CD4-positive, alpha-beta T cell treated with Interleukin-1 beta for 1 hour (primary cell): ENCODE results near the gene TCF23.
"Not testable (repeated sequence)": the region's sequence is repeated elsewhere in the genome, so short reads cannot be mapped to it uniquely, and the experiment has no call there.

ENCODE experiments used
- DNase-seq, 2 donors: peaks; one replicate each; pipeline ENCODE4 v3.0.0-alpha.2; 2020 to 2022

Gene TCF23

GRCh38 chr2:27191070-27191829, 42.4 kb downstream of the TCF23 start:
- peak; percentile 49 to 66 for DNase-seq

- no peak for DNase-seq
These were observed 45.9 kb downstream of the TCF23 start for GRCh38 chr2:27194538-27195354.

DNA sequence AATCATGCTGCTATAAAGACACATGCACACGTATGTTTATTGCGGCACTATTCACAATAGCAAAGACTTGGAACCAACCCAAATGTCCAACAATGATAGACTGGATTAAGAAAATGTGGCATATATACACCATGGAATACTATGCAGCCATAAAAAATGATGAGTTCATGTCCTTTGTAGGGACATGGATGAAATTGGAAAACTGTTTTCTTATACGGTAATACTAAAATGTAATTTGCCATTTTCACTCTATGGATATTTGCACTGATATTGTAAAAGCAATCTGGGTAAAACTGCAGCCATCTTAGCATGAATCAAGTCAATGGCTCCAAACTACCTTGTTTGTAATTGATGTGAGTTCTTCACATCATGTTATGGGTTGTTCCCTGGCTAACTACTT, 47.0 kb downstream of the TCF23 start:
- DNase-seq = not testable (repeated sequence)

DNA sequence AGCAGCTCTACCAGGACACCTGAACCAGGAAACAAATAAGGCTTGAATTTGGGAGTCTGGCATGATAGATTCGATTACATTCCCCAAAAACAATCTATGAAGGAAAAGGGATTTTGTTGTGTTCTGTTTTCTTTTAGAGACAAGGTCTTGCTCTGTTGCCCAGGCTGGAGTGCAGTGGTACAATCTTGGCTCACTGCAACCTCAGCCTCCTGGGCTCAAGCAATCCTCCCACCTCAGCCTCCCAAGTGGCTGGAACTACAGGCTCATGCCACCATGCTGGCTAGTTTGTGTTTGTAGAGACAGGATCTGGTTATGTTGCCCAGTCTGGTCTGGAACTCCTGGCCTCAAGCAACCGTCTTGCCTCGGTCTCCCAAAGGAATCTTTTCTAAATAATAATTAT, 49.3 kb downstream of the TCF23 start:
- not testable (repeated sequence) for DNase-seq

- DNase-seq = no peak
These were observed 49.8 kb downstream of the TCF23 start for GRCh38 chr2:27198627-27199026.

DNA sequence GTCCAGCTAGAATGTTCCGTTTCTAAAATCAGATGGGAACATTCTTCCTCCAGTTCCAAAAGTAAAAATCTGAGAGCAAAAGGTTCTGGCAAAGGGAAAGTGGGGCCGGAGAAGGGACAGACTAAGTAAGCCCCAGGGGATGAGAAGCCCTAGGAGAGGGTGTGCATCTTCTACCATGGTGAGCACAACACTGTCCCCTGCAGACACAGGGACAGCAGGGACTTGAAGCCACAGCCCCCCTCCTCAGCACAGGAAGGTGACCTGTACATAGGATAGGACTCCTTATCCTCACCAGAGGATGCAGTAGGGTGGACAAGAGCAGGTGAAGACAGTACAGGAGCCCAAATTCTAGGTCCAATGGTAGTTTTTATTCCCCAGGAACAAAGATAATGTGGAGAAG, 50.4 kb downstream of the TCF23 start:
- no peak for DNase-seq

GRCh38 chr2:27201675-27202074, 52.9 kb downstream of the TCF23 start:
- DNase-seq = no peak

DNA sequence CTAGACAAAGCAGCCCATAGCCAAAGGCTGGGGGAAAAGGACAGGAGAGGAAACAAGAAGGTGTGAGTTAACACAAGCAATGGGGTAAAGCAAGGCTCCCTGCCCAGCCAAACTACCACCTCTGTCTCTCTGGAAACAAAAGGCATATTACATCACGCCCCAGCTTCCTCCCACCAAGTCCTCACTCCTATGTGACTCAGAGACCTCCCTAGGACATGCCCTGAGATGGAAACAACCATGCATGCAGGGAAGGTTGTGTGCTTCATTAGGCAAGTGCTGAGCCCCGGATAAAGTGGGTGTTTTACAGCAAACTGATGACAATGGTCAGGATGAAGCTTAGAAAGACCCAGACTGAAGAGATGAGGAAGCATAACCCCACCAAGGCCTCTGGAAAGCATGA, 54.0 kb downstream of the TCF23 start:
- no peak for DNase-seq

DNA sequence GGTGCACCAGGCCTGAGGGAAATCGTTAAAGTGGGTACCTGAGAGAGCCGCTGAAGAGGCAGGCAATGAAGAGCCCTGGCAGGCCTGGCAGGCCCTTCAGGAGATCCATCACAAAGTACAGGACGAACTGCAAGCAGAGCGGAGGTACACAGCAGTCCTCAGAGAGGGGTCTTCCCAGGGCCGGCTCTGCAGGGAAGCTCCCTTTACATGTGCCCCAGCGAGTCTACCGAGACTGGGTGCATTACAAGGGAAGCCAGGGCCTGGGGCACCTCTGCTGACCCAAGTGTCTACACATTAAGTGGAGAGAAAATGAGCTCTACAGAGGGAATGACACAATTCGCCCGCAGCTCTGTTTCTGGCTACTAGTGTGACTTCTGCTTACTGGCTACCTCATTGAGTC, 54.9 kb downstream of the TCF23 start:
- no peak for DNase-seq

DNA sequence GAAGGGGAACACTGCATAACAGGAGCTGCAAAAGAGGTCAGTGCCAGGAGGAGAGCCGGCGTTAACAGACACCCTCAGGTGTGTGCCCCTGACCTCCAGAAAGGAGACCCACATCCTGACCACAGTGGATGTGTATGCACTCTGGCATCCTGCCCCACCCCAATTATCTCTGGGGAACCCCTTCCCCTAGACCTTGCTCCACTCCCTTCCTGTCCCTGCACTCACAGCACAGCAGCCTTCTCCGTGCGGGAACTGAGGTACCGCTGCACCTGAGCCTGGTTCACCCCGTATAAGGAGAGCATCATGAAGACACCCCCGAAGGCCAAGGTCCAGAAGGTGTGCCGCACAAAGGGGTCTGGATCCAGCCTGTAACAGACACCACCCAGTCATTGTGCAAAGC, 55.8 kb downstream of the TCF23 start:
- DNase-seq = no peak

DNA sequence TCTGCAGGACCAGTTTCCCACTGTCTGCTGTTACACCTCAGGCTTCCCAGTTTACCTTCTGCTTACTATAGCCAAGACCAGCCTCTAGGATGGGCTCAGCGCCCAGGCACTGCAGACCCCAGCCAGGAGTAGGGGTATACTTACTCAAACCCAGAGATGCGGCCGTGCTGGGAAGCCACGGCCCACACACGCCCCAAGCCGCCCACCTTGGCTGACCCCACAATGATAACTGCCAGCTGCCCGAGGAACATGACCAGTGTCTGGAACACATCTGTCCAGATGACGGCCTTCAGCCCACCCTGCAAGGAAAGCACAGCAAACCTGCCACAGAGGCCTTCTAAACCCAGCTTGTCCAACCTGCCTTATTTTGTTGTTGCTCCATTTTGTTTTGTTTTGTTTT, 56.4 kb downstream of the TCF23 start:
- DNase-seq = no peak

DNA sequence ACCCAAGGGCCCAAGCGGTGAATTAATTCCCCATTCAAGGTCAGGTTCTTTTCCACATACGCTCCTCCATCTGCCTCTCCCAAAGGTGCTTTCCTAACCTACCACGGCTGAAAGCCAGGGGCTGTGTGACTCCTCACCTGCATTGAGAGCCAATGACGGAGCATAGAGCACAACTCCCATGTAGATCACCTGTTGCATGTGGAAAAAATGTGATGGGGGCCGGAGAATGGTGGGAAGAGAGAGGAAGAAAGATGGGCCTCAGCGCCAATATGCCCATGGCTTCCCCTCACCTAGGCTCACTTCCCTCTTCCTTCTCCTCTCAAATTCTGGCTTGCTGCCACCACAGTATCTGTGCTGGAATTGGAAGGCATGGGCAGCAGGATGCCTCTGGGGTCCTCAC, 57.5 kb downstream of the TCF23 start:
- DNase-seq = no peak
